SK-N-SH treated with all-trans-retinoic acid at 6 μM for 48 hours (cell line): ENCODE data around the gene KPNA1.

Experiments used
- ESRRG ChIP-seq: fragments of 250-450 bp; sonication (Bioruptor Pico); IDR thresholded peaks from 2 replicates; pipeline ENCODE4 v1.6.1; 2021; ENCODE audit warnings: mild to moderate bottlenecking
- OSR1 ChIP-seq: fragments of 250-450 bp; sonication (Bioruptor Pico); IDR thresholded peaks from 2 replicates; pipeline ENCODE4 v1.8.0; 2022; ENCODE audit warnings: moderate library complexity, mild to moderate bottlenecking, inconsistent platforms
- TF ChIP-seq, protein P1 (sequence below): fragments of 250-450 bp; sonication (Bioruptor Pico); IDR thresholded peaks from 2 replicates; pipeline ENCODE4 v1.5.1; 2021; ENCODE audit warnings: mild to moderate bottlenecking, moderate library complexity

DNA sequence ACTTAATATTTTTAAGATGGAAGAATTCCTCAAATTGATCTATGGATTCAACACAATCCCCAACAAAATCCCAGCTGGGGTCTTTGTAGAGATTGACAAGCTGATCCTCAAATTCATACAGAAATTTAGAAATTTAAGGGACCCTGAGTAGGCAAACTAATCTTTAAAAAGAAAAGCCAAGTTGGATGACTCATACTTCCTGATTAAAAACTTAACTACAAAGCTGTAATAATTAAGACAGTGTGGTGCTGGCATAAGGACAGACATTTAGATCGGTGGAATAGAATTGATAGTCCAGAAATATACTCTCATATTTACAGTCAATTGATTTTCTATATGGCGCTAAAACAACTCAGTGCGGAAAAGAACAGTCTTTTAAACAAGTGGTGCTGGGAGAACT lies 119.2 kb downstream of the KPNA1 start:
- TF ChIP-seq OSR1 (CRISPR knock-in tag) (no peak), ESRRG (CRISPR knock-in tag) (no peak)
- TF ChIP-seq, protein P1, sequence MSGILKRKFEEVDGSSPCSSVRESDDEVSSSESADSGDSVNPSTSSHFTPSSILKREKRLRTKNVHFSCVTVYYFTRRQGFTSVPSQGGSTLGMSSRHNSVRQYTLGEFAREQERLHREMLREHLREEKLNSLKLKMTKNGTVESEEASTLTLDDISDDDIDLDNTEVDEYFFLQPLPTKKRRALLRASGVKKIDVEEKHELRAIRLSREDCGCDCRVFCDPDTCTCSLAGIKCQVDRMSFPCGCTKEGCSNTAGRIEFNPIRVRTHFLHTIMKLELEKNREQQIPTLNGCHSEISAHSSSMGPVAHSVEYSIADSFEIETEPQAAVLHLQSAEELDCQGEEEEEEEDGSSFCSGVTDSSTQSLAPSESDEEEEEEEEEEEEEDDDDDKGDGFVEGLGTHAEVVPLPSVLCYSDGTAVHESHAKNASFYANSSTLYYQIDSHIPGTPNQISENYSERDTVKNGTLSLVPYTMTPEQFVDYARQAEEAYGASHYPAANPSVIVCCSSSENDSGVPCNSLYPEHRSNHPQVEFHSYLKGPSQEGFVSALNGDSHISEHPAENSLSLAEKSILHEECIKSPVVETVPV (CRISPR knock-in tag): no peak
